Measurements from ENCODE around the gene LYRM4. TPM values are rescaled to one million over a fixed set of nuclear protein-coding genes. Genes with fewer than 3 reads are reported as not detected.

Gene LYRM4
- total RNA-seq, 1 donor from 2014 or later = 28.5 TPM

GRCh38 chr6:5082487-5083306 is 178.1 kb downstream of the LYRM4 start:
- Histone ChIP-seq H3K27ac (replicated peaks) (no peak overlapping the region), H3K27me3 (ENCODE audit: low read depth) (no peaks in the 10 kb centered on the region), H3K9me3 (replicated peaks) (no peaks in the 10 kb centered on the region), H3K4me3 (no peak overlapping the region), H3K4me1 (peaks cover 41% of the 10 kb centered on the region), H3K36me3 (no peaks in the 10 kb centered on the region)
- no peak for TF ChIP-seq CTCF (IDR thresholded peaks at IDR 0.05; ENCODE audit: borderline replicate concordance)
- intact Hi-C loops (cut with micrococcal nuclease) = no loop called here
- DNase-seq = no peak

DNA sequence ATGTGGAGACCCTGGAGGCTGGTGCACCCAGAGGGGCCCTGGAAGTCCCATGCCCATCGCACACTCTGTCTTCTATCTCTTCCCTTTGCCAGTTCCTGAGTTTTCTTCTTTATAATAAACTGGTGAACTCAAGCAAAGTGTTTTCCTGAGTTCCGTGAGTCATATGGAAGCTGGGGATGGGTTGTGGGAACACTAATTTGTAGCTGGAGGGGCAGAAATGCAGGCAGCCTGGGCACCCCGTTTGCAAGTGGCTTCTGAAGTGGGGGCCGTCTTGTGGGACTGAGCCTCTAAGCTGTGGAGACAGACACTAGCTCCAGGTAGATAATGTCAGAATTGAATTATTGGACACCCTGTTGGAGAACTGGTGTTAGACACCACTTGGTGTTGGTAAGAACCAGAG is 178.8 kb downstream of the LYRM4 start:
- TF ChIP-seq CTCF (IDR thresholded peaks at IDR 0.05; ENCODE audit: borderline replicate concordance) = no peak
- no peak for DNase-seq
- intact Hi-C loops (cut with micrococcal nuclease) = no loop called here
- Histone ChIP-seq H3K36me3 (no peaks in the 10 kb centered on the region), H3K27ac (replicated peaks) (no peak overlapping the region), H3K4me3 (no peak overlapping the region), H3K27me3 (ENCODE audit: low read depth) (no peaks in the 10 kb centered on the region), H3K4me1 (peaks cover 33% of the 10 kb centered on the region), H3K9me3 (replicated peaks) (no peaks in the 10 kb centered on the region)

DNA sequence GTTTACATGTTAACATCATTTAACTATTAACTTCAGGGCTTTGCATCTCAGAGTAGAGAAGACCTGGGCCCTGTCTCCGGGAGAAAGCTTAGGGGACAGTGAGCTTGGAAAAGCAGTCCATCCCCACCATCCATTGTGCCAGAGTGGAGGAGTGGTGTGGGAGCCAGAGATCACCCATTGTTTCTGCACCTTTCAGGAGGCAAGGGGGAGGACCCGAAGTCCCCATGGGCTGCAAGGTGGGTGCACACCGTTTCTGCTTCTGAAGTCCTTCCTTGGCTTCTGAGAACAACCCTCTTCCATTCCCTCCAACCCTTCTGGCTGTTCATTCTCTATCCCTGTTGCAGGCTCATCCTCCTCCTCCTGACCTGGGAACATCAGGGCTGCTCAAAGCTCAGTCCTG is 179.6 kb downstream of the LYRM4 start:
- no peak for DNase-seq
- Histone ChIP-seq H3K36me3 (no peaks in the 10 kb centered on the region), H3K4me1 (peaks cover 25% of the 10 kb centered on the region), H3K27ac (replicated peaks) (no peak overlapping the region), H3K27me3 (ENCODE audit: low read depth) (no peaks in the 10 kb centered on the region), H3K9me3 (replicated peaks) (no peaks in the 10 kb centered on the region), H3K4me3 (no peak overlapping the region)
- TF ChIP-seq CTCF (IDR thresholded peaks at IDR 0.05; ENCODE audit: borderline replicate concordance) = no peak
- intact Hi-C loops (cut with micrococcal nuclease) = no loop called here

GRCh38 chr6:5080574-5080973 is 180.2 kb downstream of the LYRM4 start:
- intact Hi-C loops (cut with micrococcal nuclease) = no loop called here

DNA sequence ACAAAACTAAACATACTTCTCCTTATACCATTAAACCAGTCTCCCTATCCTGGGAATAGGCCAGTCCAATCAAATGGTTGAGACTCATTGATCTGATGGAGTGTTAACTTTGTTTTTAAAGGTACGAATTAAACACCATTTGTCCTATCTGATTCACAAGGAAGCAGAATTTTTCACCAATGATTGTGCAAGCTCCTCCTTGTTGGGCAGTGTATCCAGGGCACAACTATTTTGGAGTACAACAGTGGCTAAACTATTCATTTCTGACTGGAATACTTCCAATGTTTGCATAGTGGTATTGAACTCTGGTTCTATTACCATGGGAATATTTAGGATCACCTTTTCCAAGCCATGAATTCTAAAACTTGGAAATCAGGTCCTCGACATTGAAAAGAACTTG is 181.1 kb downstream of the LYRM4 start:
- intact Hi-C loops (cut with micrococcal nuclease) = loop anchor here (10.0 kb wide), 1 partner anchor 305 kb away; no protein-coding TSS in a partner anchor

More at GRCh38 chr6:5080574-5080973, 180.2 kb downstream of the LYRM4 start:
- no peaks in the 10 kb centered on the region for H3K9me3 ChIP-seq (replicated peaks)
- no peak overlapping the region for H3K27ac ChIP-seq (replicated peaks)
- H3K36me3 ChIP-seq = no peaks in the 10 kb centered on the region
- TF ChIP-seq CTCF (IDR thresholded peaks at IDR 0.05; ENCODE audit: borderline replicate concordance) = no peak
- no peaks in the 10 kb centered on the region for H3K27me3 ChIP-seq (ENCODE audit: low read depth)
- DNase-seq = no peak
- H3K4me1 ChIP-seq = peaks cover 19% of the 10 kb centered on the region
- no peak overlapping the region for H3K4me3 ChIP-seq

More for the DNA sequence above, 181.1 kb downstream of the LYRM4 start:
- Histone ChIP-seq H3K36me3 (no peaks in the 10 kb centered on the region), H3K27me3 (ENCODE audit: low read depth) (no peaks in the 10 kb centered on the region), H3K4me3 (no peak overlapping the region), H3K4me1 (peaks cover 11% of the 10 kb centered on the region), H3K9me3 (replicated peaks) (no peaks in the 10 kb centered on the region), H3K27ac (replicated peaks) (no peak overlapping the region)
- no peak for DNase-seq
- no peak for TF ChIP-seq CTCF (IDR thresholded peaks at IDR 0.05; ENCODE audit: borderline replicate concordance)

All from left ventricle myocardium inferior (tissue), 1 donor.